ENCODE measurements around the gene MYL7.

DNA sequence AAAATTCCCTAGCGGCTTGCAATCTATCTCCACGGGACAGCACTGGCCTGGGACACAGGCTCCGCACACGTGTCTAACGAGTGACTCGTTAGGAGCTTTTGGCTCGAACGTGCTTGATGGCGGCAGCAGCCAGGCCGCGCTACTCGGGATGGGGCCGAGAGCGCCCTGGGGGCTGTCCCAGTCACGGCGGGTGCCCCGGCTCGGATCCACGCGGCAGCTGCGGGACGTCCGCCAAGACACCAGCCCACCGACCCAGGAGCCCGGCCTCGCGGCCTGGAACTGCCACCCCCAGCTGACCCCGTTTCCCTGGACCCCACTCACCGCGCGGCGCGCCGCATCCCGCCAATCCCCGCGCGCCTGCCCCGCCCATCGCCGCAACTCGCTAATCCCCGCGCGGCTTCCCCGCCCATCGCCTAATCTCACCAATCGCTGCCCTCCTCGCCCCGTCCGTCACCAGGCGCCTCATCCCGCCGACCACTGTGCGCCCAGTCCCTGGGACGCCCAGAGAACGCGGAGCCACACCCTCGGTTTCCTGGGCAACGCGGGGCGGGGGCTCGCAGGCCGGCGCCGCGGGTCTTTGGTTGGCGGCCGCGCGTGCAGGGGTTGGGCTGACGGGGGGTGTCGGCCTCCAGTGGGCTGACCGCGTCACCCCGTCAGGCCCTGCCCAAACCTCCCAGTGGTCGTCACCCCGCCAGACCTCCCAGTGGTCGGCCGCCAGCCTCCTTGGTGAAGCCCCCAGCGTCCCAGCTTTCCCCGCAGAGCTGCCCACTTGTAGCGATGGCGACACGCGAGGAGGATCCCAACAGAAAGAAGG lies 17.7 kb downstream of the MYL7 start, which contains the start of gene POLD2:
- TF ChIP-seq, protein P1, sequence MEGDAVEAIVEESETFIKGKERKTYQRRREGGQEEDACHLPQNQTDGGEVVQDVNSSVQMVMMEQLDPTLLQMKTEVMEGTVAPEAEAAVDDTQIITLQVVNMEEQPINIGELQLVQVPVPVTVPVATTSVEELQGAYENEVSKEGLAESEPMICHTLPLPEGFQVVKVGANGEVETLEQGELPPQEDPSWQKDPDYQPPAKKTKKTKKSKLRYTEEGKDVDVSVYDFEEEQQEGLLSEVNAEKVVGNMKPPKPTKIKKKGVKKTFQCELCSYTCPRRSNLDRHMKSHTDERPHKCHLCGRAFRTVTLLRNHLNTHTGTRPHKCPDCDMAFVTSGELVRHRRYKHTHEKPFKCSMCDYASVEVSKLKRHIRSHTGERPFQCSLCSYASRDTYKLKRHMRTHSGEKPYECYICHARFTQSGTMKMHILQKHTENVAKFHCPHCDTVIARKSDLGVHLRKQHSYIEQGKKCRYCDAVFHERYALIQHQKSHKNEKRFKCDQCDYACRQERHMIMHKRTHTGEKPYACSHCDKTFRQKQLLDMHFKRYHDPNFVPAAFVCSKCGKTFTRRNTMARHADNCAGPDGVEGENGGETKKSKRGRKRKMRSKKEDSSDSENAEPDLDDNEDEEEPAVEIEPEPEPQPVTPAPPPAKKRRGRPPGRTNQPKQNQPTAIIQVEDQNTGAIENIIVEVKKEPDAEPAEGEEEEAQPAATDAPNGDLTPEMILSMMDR (IDR thresholded peaks at IDR 0.05), result no peak
- TF ChIP-seq POLR2AphosphoS5 (IDR thresholded peaks at IDR 0.05; ENCODE audit: low read depth, low read length), result peak; percentile 74
- no peak for TF ChIP-seq REST (IDR thresholded peaks at IDR 0.05; ENCODE audit: insufficient read depth in 1 of 2, low read depth in 2 of 2, low read length in 1 of 2)
- peak; percentile 64; the same call in 1 of the 2 replicates for TF ChIP-seq SIN3A (IDR thresholded peaks at IDR 0.05; ENCODE audit: borderline replicate concordance, insufficient read depth, low read depth, low read length)
- no peak for TF ChIP-seq TCF7L2 (IDR thresholded peaks at IDR 0.05; ENCODE audit: low read depth, low read length)

Data from Panc1 (cell line).